Activated CD4-positive, alpha-beta T cell treated with anti-CD3 and anti-CD28 coated beads, Interleukin-2, amount 10 ng/mL, durations not matched to agents 24 days and 14 days (primary cell): ENCODE measurements around the gene FAM161A. TPM values are rescaled to one million over a fixed set of nuclear protein-coding genes. Genes with fewer than 3 reads are reported as not detected.
A peak's percentile ranks its signal among the peaks of the same experiment; 100 is the strongest.
"Not testable (repeated sequence)": the region's sequence is repeated elsewhere in the genome, so short reads cannot be mapped to it uniquely, and the experiment has no call there.

Experiments used
- DNase-seq: peaks from one replicate; pipeline ENCODE4 v3.0.0; 2022
- H3K27ac Mint-ChIP-seq: one replicate; pipeline ENCODE4 v1.8.0; 2022; ENCODE audit warnings: mild to moderate bottlenecking, mixed read lengths
- H3K27me3 Mint-ChIP-seq: one replicate; pipeline ENCODE4 v1.8.0; 2022; ENCODE audit warnings: mixed read lengths
- H3K36me3 Mint-ChIP-seq: one replicate; pipeline ENCODE4 v1.8.0; 2022; ENCODE audit warnings: low read depth, mild to moderate bottlenecking, mixed read lengths
- H3K4me1 Mint-ChIP-seq: one replicate; pipeline ENCODE4 v1.8.0; 2021; ENCODE audit warnings: mixed read lengths
- H3K4me3 Mint-ChIP-seq: one replicate; pipeline ENCODE4 v1.8.0; 2022; ENCODE audit warnings: mild to moderate bottlenecking, moderate library complexity, mixed read lengths
- H3K9me3 Mint-ChIP-seq: one replicate; pipeline ENCODE4 v1.8.0; 2021; ENCODE audit warnings: mixed read lengths
- intact Hi-C: fragments of 100-400 bp; cut with micrococcal nuclease; formaldehyde crosslinking; loops from one replicate; pipeline ENCODE4 v1.15.1; 2023
- total RNA-seq: library from RNA; stranded (reverse); gene quantifications from 2 replicates; pipeline ENCODE4 v1.2.3, GENCODE V29; 2022

Gene FAM161A
- total RNA-seq, 1 donor from 2014 or later: 4.5 TPM

- not testable (repeated sequence) for H3K9me3 Mint-ChIP-seq, H3K4me1 Mint-ChIP-seq
These were observed 12.7 kb upstream of the FAM161A start for GRCh38 chr2:61866482-61867089.

GRCh38 chr2:61862085-61862484 is 8.2 kb upstream of the FAM161A start:
- intact Hi-C loops: no loop called here
- Mint-ChIP-seq H3K9me3 (no peaks in the 10 kb centered on the region), H3K27me3 (no peaks in the 10 kb centered on the region), H3K27ac (no peak overlapping the region), H3K36me3 (peaks cover 52% of the 10 kb centered on the region), H3K4me1 (peaks cover 2% of the 10 kb centered on the region), H3K4me3 (no peak overlapping the region)
- DNase-seq: no peak

More at GRCh38 chr2:61866482-61867089, 12.7 kb upstream of the FAM161A start:
- H3K27ac Mint-ChIP-seq, intact Hi-C loops, H3K27me3 Mint-ChIP-seq, H3K4me3 Mint-ChIP-seq, DNase-seq: not testable (repeated sequence)
- peaks cover 71% of the 10 kb centered on the region for H3K36me3 Mint-ChIP-seq

- H3K36me3 Mint-ChIP-seq: peaks cover 17% of the 10 kb centered on the region
- no peak overlapping the region for H3K27ac Mint-ChIP-seq
- DNase-seq: no peak
- no peak overlapping the region for H3K4me3 Mint-ChIP-seq
- intact Hi-C loops: loop anchor here (10.0 kb wide), 1 partner anchor 382 kb away; the partner anchor contains the start of gene USP34
- no peaks in the 10 kb centered on the region for H3K27me3 Mint-ChIP-seq
- H3K9me3 Mint-ChIP-seq: no peaks in the 10 kb centered on the region
- H3K4me1 Mint-ChIP-seq: peaks cover 16% of the 10 kb centered on the region
These were observed 3.4 kb upstream of the FAM161A start for GRCh38 chr2:61857224-61857623.

- peak overlapping the region; percentile 96 for H3K4me3 Mint-ChIP-seq
- intact Hi-C loops: loop anchor here (10.0 kb wide), 1 partner anchor 380 kb away; the partner anchor contains the start of gene USP34
- peaks cover 16% of the 10 kb centered on the region for H3K4me1 Mint-ChIP-seq
- H3K27me3 Mint-ChIP-seq: no peaks in the 10 kb centered on the region
- H3K9me3 Mint-ChIP-seq: no peaks in the 10 kb centered on the region
- H3K36me3 Mint-ChIP-seq: peaks cover 8% of the 10 kb centered on the region
- no peak for DNase-seq
- peak overlapping the region; percentile 88 for H3K27ac Mint-ChIP-seq
These were observed 1.4 kb upstream of the FAM161A start for GRCh38 chr2:61855318-61855613.

GRCh38 chr2:61854564-61855317 is 881 bp upstream of the FAM161A start:
- H3K27me3 Mint-ChIP-seq: no peaks in the 10 kb centered on the region
- no peaks in the 10 kb centered on the region for H3K9me3 Mint-ChIP-seq
- H3K4me3 Mint-ChIP-seq: peak overlapping the region; percentile 96
- H3K4me1 Mint-ChIP-seq: peaks cover 16% of the 10 kb centered on the region
- H3K36me3 Mint-ChIP-seq: peaks cover 8% of the 10 kb centered on the region
- peak; percentile 96 for DNase-seq
- intact Hi-C loops: loop anchor here (1.0 to 10.0 kb wide), 7 partner anchors 34 to 972 kb away; partner anchors contain the start of genes CCT4, COMMD1, REL and USP34
- peak overlapping the region; percentile 88 for H3K27ac Mint-ChIP-seq

GRCh38 chr2:61853086-61853846 is 594 bp downstream of the FAM161A start:
- intact Hi-C loops: loop anchor here (5.0 to 10.0 kb wide), 2 partner anchors 378 to 971 kb away; partner anchors contain the start of genes REL and USP34
- Mint-ChIP-seq H3K27me3 (no peaks in the 10 kb centered on the region), H3K9me3 (no peaks in the 10 kb centered on the region), H3K27ac (peak overlapping the region; percentile 88), H3K36me3 (peaks cover 3% of the 10 kb centered on the region), H3K4me1 (peaks cover 16% of the 10 kb centered on the region), H3K4me3 (peak overlapping the region; percentile 96)
- DNase-seq: no peak

- H3K36me3 Mint-ChIP-seq, H3K9me3 Mint-ChIP-seq, H3K4me3 Mint-ChIP-seq, DNase-seq, H3K27me3 Mint-ChIP-seq, H3K27ac Mint-ChIP-seq: not testable (repeated sequence)
- intact Hi-C loops: loop anchor here (5.0 to 10.0 kb wide), 2 partner anchors 376 to 969 kb away; partner anchors contain the start of genes REL and USP34
- peaks cover 12% of the 10 kb centered on the region for H3K4me1 Mint-ChIP-seq
These were observed 2.6 kb downstream of the FAM161A start for GRCh38 chr2:61851270-61851669.

- Mint-ChIP-seq H3K9me3 (no peaks in the 10 kb centered on the region), H3K4me1 (no peaks in the 10 kb centered on the region), H3K4me3 (no peak overlapping the region), H3K27ac (no peak overlapping the region), H3K27me3 (no peaks in the 10 kb centered on the region), H3K36me3 (no peaks in the 10 kb centered on the region)
- no peak for DNase-seq
- intact Hi-C loops: no loop called here
These were observed 8.5 kb downstream of the FAM161A start for GRCh38 chr2:61845320-61845719.

- Mint-ChIP-seq H3K27me3 (no peaks in the 10 kb centered on the region), H3K9me3 (no peaks in the 10 kb centered on the region), H3K36me3 (no peaks in the 10 kb centered on the region), H3K4me3 (no peak overlapping the region), H3K4me1 (no peaks in the 10 kb centered on the region), H3K27ac (no peak overlapping the region)
- intact Hi-C loops: no loop called here
- DNase-seq: no peak
These were observed 12.6 kb downstream of the FAM161A start for GRCh38 chr2:61841286-61841685.

- Mint-ChIP-seq H3K4me3 (no peak overlapping the region), H3K27ac (no peak overlapping the region), H3K9me3 (peaks cover 3% of the 10 kb centered on the region), H3K36me3 (peaks cover 5% of the 10 kb centered on the region), H3K4me1 (no peaks in the 10 kb centered on the region), H3K27me3 (no peaks in the 10 kb centered on the region)
- no peak for DNase-seq
- intact Hi-C loops: no loop called here
These were observed 19.0 kb downstream of the FAM161A start for GRCh38 chr2:61834893-61835292.

GRCh38 chr2:61833971-61834370 is 19.9 kb downstream of the FAM161A start:
- Mint-ChIP-seq H3K36me3 (peaks cover 5% of the 10 kb centered on the region), H3K4me1 (no peaks in the 10 kb centered on the region), H3K4me3 (no peak overlapping the region), H3K27me3 (no peaks in the 10 kb centered on the region), H3K9me3 (peaks cover 3% of the 10 kb centered on the region), H3K27ac (no peak overlapping the region)
- no peak for DNase-seq
- intact Hi-C loops: no loop called here

GRCh38 chr2:61832183-61832841 is 21.5 kb downstream of the FAM161A start:
- Mint-ChIP-seq H3K9me3 (peaks cover 3% of the 10 kb centered on the region), H3K27me3 (no peaks in the 10 kb centered on the region), H3K4me3 (no peak overlapping the region), H3K36me3 (peaks cover 5% of the 10 kb centered on the region), H3K4me1 (no peaks in the 10 kb centered on the region), H3K27ac (no peak overlapping the region)
- DNase-seq: no peak
- intact Hi-C loops: no loop called here

- Mint-ChIP-seq H3K4me1 (no peaks in the 10 kb centered on the region), H3K4me3 (no peak overlapping the region), H3K27ac (no peak overlapping the region), H3K9me3 (no peaks in the 10 kb centered on the region), H3K36me3 (no peaks in the 10 kb centered on the region), H3K27me3 (peaks cover 3% of the 10 kb centered on the region)
- intact Hi-C loops: no loop called here
- DNase-seq: no peak
These were observed 31.6 kb downstream of the FAM161A start for GRCh38 chr2:61822255-61822654.
